Keratinocyte (primary cell): Measurements from ENCODE around the gene SHISA9.

Experiments used
- EZH2 ChIP-seq: IDR thresholded peaks from one replicate; pipeline ENCODE4 v1.6.1; 2012; ENCODE audit warnings: inconsistent platforms, mild to moderate bottlenecking, low read length, moderate library complexity
- TF ChIP-seq, protein P1 (sequence below), 3 experiments: IDR thresholded peaks in 1 of 3; conservative IDR thresholded peaks in 1 of 3; optimal IDR thresholded peaks in 1 of 3; 2 replicates in 2 of 3; 3 replicates in 1 of 3; pipeline versions ENCODE3 to v1.5.1; 2011; ENCODE audit warnings: low read length in 3 of 3, mild to moderate bottlenecking in 3 of 3, moderate library complexity in 2 of 3, control low read depth in 1 of 3, inconsistent platforms in 1 of 3; ENCODE audit not compliant: insufficient read depth in 2 of 3; ENCODE audit errors: extremely low read depth in 1 of 3

DNA sequence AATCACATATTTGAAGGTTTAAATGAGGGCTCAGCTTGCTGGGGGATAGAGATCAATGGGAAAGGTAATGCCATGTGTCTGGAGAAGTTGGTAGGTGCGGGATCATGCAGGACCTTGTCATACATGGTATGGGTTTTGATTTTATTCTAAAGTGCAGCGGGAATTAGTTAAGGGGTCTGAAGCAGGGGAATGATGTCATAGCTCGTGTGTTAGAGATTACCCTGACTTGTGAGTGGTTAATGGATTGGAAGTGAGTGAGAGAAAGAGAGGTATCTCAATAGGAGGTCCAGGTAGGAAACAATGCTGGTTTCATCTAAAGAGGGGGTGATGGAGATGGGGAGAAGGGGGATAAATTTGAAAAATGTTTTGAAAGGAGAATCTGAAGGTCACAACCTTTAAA, 280.0 kb downstream of the SHISA9 start:
- TF ChIP-seq, protein P1, sequence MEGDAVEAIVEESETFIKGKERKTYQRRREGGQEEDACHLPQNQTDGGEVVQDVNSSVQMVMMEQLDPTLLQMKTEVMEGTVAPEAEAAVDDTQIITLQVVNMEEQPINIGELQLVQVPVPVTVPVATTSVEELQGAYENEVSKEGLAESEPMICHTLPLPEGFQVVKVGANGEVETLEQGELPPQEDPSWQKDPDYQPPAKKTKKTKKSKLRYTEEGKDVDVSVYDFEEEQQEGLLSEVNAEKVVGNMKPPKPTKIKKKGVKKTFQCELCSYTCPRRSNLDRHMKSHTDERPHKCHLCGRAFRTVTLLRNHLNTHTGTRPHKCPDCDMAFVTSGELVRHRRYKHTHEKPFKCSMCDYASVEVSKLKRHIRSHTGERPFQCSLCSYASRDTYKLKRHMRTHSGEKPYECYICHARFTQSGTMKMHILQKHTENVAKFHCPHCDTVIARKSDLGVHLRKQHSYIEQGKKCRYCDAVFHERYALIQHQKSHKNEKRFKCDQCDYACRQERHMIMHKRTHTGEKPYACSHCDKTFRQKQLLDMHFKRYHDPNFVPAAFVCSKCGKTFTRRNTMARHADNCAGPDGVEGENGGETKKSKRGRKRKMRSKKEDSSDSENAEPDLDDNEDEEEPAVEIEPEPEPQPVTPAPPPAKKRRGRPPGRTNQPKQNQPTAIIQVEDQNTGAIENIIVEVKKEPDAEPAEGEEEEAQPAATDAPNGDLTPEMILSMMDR (optimal IDR thresholded peaks at IDR 0.05 in 1 of 3, IDR thresholded peaks at IDR 0.05 in 1 of 3, conservative IDR thresholded peaks at IDR 0.05 in 1 of 3; ENCODE audit: extremely low read depth in 1 of 3, insufficient read depth in 2 of 3, low read length in 3 of 3) = no peak
- TF ChIP-seq EZH2 = no peak
